B cell (primary cell): ENCODE results near the gene DAP.

Experiments
- EZH2 ChIP-seq: IDR thresholded peaks from 2 replicates; pipeline ENCODE4 v1.6.1; 2012; ENCODE audit warnings: borderline replicate concordance, low read depth, mild to moderate bottlenecking, moderate library complexity, low read length; ENCODE audit not compliant: insufficient read depth, poor library complexity, severe bottlenecking
- TF ChIP-seq, protein P1 (sequence below): fragments of 200-600 bp; IDR thresholded peaks from one replicate; pipeline ENCODE4 v1.8.0; 2022; ENCODE audit warnings: antibody characterized with exemption, mild to moderate bottlenecking

- TF ChIP-seq, protein P1, sequence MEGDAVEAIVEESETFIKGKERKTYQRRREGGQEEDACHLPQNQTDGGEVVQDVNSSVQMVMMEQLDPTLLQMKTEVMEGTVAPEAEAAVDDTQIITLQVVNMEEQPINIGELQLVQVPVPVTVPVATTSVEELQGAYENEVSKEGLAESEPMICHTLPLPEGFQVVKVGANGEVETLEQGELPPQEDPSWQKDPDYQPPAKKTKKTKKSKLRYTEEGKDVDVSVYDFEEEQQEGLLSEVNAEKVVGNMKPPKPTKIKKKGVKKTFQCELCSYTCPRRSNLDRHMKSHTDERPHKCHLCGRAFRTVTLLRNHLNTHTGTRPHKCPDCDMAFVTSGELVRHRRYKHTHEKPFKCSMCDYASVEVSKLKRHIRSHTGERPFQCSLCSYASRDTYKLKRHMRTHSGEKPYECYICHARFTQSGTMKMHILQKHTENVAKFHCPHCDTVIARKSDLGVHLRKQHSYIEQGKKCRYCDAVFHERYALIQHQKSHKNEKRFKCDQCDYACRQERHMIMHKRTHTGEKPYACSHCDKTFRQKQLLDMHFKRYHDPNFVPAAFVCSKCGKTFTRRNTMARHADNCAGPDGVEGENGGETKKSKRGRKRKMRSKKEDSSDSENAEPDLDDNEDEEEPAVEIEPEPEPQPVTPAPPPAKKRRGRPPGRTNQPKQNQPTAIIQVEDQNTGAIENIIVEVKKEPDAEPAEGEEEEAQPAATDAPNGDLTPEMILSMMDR: no peak
- TF ChIP-seq EZH2: no peak
Measured at GRCh38 chr5:10633271-10634049, 127.6 kb downstream of the DAP start.
